Neural cell (in vitro differentiated cells): ENCODE measurements around the gene GAGE13. TPM values are rescaled to one million over a fixed set of nuclear protein-coding genes. Genes with fewer than 3 reads are reported as not detected.

Experiments
- H2AFZ ChIP-seq: fragments of 200-600, 300-800 bp; sonication (generic), shearing (Covaris generic); 2 replicates; pipeline ENCODE4 v1.6.0; 2014; ENCODE audit warnings: low read depth, mild to moderate bottlenecking, antibody characterized with exemption, low read length, moderate library complexity
- H3F3A ChIP-seq: fragments of 200-600 bp; shearing (Covaris generic); 2 replicates; pipeline ENCODE4 v1.6.1; 2016; ENCODE audit warnings: mild to moderate bottlenecking, moderate library complexity, mixed read lengths, antibody characterized with exemption, low read length; ENCODE audit not compliant: insufficient read depth, poor library complexity, severe bottlenecking
- H3K27ac ChIP-seq: fragments of 200-600, 300-800 bp; sonication (generic), shearing (Covaris generic); 2 replicates; pipeline ENCODE4 v1.5.1; 2014; ENCODE audit warnings: mild to moderate bottlenecking, low read length, moderate library complexity
- H3K27me3 ChIP-seq: fragments of 300-800, 200-600 bp; sonication (generic), shearing (Covaris generic); 2 replicates; pipeline ENCODE4 v1.6.0; 2014; ENCODE audit warnings: mild to moderate bottlenecking, low read depth, low read length, moderate library complexity; ENCODE audit not compliant: insufficient read depth
- H3K36me3 ChIP-seq: fragments of 300-800, 200-600 bp; sonication (generic), shearing (Covaris generic); 2 replicates; pipeline ENCODE4 v1.5.1; 2014; ENCODE audit warnings: mild to moderate bottlenecking, antibody characterized with exemption, low read length, moderate library complexity; ENCODE audit not compliant: insufficient read depth
- H3K4me2 ChIP-seq: fragments of 300-800, 200-600 bp; sonication (generic), shearing (Covaris generic); 2 replicates; pipeline ENCODE4 v1.6.0; 2014; ENCODE audit warnings: mild to moderate bottlenecking, low read length
- H3K4me3 ChIP-seq: fragments of 300-800, 200-600 bp; sonication (generic), shearing (Covaris generic); 2 replicates; pipeline ENCODE4 v1.5.1; 2014; ENCODE audit warnings: mild to moderate bottlenecking, low read length, moderate library complexity
- H3K79me2 ChIP-seq: fragments of 200-600 bp; shearing (Covaris generic); replicated peaks from 2 replicates; pipeline ENCODE4 v1.6.0; 2014; ENCODE audit warnings: mild to moderate bottlenecking, low read length, moderate library complexity; ENCODE audit not compliant: insufficient read depth
- H3K9ac ChIP-seq: fragments of 300-800, 200-600 bp; sonication (generic), shearing (Covaris generic); 2 replicates; pipeline ENCODE4 v1.6.1; 2016; ENCODE audit warnings: mild to moderate bottlenecking, low read length, mixed read lengths
- H3K9me2 ChIP-seq: fragments of 200-600 bp; shearing (Covaris generic); 2 replicates; pipeline ENCODE4 v1.6.1; 2016; ENCODE audit warnings: mild to moderate bottlenecking, low read length, mixed read lengths; ENCODE audit not compliant: insufficient read depth
- H3K9me3 ChIP-seq: fragments of 200-600, 300-800 bp; sonication (generic), shearing (Covaris generic); 2 replicates; pipeline ENCODE4 v1.6.1; 2016; ENCODE audit warnings: mild to moderate bottlenecking, mixed run types, low read length, moderate library complexity, mixed read lengths
- H4K20me1 ChIP-seq: fragments of 200-600 bp; shearing (Covaris generic); 2 replicates; pipeline ENCODE4 v1.6.1; 2016; ENCODE audit warnings: mild to moderate bottlenecking, mixed run types; ENCODE audit not compliant: insufficient read depth
- EP300 ChIP-seq: fragments of 450-650 bp; conservative IDR thresholded peaks from 2 replicates; pipeline ENCODE4 v1.6.1; 2014; ENCODE audit warnings: antibody characterized with exemption, mild to moderate bottlenecking, moderate library complexity; ENCODE audit not compliant: poor library complexity, severe bottlenecking
- EZH2 ChIP-seq: fragments of 200-600, 300-800 bp; shearing (Covaris generic), sonication (generic); IDR thresholded peaks from 2 replicates; pipeline ENCODE4 v1.6.1; 2014; ENCODE audit warnings: antibody characterized with exemption, low read length, borderline replicate concordance, mild to moderate bottlenecking; ENCODE audit not compliant: insufficient read depth, poor library complexity, severe bottlenecking
- MXI1 ChIP-seq: fragments of 450-650 bp; conservative IDR thresholded peaks from 2 replicates; pipeline ENCODE4 v1.6.1; 2014; ENCODE audit warnings: antibody characterized with exemption, mild to moderate bottlenecking; ENCODE audit not compliant: poor library complexity, severe bottlenecking
- POLR2AphosphoS5 ChIP-seq: IDR thresholded peaks from 2 replicates; pipeline ENCODE4 v1.6.1; 2012
- RAD21 ChIP-seq: fragments of 450-650 bp; conservative IDR thresholded peaks from 2 replicates; pipeline ENCODE4 v1.6.1; 2014; ENCODE audit warnings: antibody characterized with exemption, mild to moderate bottlenecking, moderate library complexity
- REST ChIP-seq: IDR thresholded peaks from 2 replicates; pipeline ENCODE4 v1.6.1; 2012; ENCODE audit warnings: borderline replicate concordance
- SMC3 ChIP-seq: fragments of 450-650 bp; conservative IDR thresholded peaks from 2 replicates; pipeline ENCODE4 v1.6.1; 2014; ENCODE audit warnings: antibody characterized with exemption, mild to moderate bottlenecking, moderate library complexity; ENCODE audit not compliant: poor library complexity
- TAF1 ChIP-seq: IDR thresholded peaks from 2 replicates; pipeline ENCODE4 v1.6.1; 2012; ENCODE audit warnings: low read depth
- polyA plus RNA-seq: library from polyadenylated mRNA; depleted of rRNA; stranded (reverse); fragments of >200 nt; gene quantifications from 2 replicates; pipeline ENCODE4 v1.2.3, GENCODE V29; 2014
- TF ChIP-seq, protein P1 (sequence below): fragments of 450-650 bp; IDR thresholded peaks from 2 replicates; pipeline ENCODE4 v1.5.1; 2014; ENCODE audit warnings: antibody characterized with exemption, mild to moderate bottlenecking, moderate library complexity; ENCODE audit not compliant: poor library complexity, severe bottlenecking

GAGE13 gene
- polyA plus RNA-seq, 1 donor from 2014 or later, result not detected

- Histone ChIP-seq H3K36me3 (no peaks in the 10 kb centered on the region), H3K4me2 (no peak overlapping the region), H3K79me2 (no peaks in the 10 kb centered on the region), H2AFZ (no peak overlapping the region), H3K27me3 (no peaks in the 10 kb centered on the region), H3K9me2 (no peaks in the 10 kb centered on the region), H4K20me1 (no peaks in the 10 kb centered on the region), H3K4me3 (no peak overlapping the region), H3F3A (no peaks in the 10 kb centered on the region), H3K27ac (no peak overlapping the region), H3K9me3 (no peaks in the 10 kb centered on the region), H3K9ac (no peak overlapping the region)
- TF ChIP-seq TAF1 (no peak), REST (no peak), RAD21 (no peak), EZH2 (no peak), EP300 (no peak), MXI1 (no peak), POLR2AphosphoS5 (no peak), SMC3 (no peak)
- TF ChIP-seq, protein P1, sequence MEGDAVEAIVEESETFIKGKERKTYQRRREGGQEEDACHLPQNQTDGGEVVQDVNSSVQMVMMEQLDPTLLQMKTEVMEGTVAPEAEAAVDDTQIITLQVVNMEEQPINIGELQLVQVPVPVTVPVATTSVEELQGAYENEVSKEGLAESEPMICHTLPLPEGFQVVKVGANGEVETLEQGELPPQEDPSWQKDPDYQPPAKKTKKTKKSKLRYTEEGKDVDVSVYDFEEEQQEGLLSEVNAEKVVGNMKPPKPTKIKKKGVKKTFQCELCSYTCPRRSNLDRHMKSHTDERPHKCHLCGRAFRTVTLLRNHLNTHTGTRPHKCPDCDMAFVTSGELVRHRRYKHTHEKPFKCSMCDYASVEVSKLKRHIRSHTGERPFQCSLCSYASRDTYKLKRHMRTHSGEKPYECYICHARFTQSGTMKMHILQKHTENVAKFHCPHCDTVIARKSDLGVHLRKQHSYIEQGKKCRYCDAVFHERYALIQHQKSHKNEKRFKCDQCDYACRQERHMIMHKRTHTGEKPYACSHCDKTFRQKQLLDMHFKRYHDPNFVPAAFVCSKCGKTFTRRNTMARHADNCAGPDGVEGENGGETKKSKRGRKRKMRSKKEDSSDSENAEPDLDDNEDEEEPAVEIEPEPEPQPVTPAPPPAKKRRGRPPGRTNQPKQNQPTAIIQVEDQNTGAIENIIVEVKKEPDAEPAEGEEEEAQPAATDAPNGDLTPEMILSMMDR, result no peak
Observed at GRCh38 chrX:49286136-49286535, 45.2 kb upstream of the GAGE13 start.

GRCh38 chrX:49286581-49286980 is 44.8 kb upstream of the GAGE13 start:
- no peaks in the 10 kb centered on the region for H3K9me2 ChIP-seq
- no peaks in the 10 kb centered on the region for H3F3A ChIP-seq
- no peak overlapping the region for H3K27ac ChIP-seq
- no peaks in the 10 kb centered on the region for H3K79me2 ChIP-seq
- no peaks in the 10 kb centered on the region for H4K20me1 ChIP-seq
- no peak overlapping the region for H3K4me2 ChIP-seq
- H3K36me3 ChIP-seq, result no peaks in the 10 kb centered on the region
- H3K9me3 ChIP-seq, result no peaks in the 10 kb centered on the region
- H2AFZ ChIP-seq, result no peak overlapping the region
- TF ChIP-seq REST, result no peak
- no peak for TF ChIP-seq EZH2
- TF ChIP-seq POLR2AphosphoS5, result no peak
- TF ChIP-seq, protein P1, result no peak
- TF ChIP-seq TAF1, result no peak
- TF ChIP-seq SMC3, result no peak
- TF ChIP-seq EP300, result no peak
- no peak for TF ChIP-seq RAD21
- H3K9ac ChIP-seq, result no peak overlapping the region
- H3K27me3 ChIP-seq, result no peaks in the 10 kb centered on the region
- H3K4me3 ChIP-seq, result no peak overlapping the region
